AG09319 (cell line): ENCODE measurements around the gene PSTK.

Source experiments
- DNase-seq: peaks from one replicate; pipeline ENCODE4 v3.0.0-alpha.2; 2010; ENCODE audit warnings: low read depth; ENCODE audit errors: extremely low read depth
- TF ChIP-seq, protein P1 (sequence below): IDR thresholded peaks from 2 replicates; pipeline ENCODE4 v1.5.1; 2011; ENCODE audit warnings: low read depth, mild to moderate bottlenecking, inconsistent platforms, low read length, moderate library complexity

Gene PSTK

DNA sequence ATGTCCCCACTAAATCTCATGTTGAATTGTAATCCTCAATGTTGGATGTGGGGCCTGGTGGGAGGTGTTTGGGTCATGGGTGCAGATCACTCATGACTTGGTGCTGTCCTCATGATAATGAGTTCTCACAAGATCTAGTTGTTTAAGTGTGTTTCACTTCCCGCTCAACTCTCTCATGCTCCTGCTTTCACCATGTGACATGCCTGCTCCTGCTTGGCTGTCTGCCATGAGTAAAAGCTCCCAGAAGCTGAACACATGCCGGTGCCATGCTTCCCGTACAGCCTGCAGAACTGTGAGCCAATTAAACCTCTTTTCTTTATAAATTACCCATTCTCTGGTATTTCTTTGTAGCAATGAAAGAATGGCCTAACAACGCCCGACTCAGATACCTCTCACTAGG is 6.2 kb upstream of the PSTK start:
- TF ChIP-seq, protein P1, sequence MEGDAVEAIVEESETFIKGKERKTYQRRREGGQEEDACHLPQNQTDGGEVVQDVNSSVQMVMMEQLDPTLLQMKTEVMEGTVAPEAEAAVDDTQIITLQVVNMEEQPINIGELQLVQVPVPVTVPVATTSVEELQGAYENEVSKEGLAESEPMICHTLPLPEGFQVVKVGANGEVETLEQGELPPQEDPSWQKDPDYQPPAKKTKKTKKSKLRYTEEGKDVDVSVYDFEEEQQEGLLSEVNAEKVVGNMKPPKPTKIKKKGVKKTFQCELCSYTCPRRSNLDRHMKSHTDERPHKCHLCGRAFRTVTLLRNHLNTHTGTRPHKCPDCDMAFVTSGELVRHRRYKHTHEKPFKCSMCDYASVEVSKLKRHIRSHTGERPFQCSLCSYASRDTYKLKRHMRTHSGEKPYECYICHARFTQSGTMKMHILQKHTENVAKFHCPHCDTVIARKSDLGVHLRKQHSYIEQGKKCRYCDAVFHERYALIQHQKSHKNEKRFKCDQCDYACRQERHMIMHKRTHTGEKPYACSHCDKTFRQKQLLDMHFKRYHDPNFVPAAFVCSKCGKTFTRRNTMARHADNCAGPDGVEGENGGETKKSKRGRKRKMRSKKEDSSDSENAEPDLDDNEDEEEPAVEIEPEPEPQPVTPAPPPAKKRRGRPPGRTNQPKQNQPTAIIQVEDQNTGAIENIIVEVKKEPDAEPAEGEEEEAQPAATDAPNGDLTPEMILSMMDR: no peak
- no peak for DNase-seq

DNA sequence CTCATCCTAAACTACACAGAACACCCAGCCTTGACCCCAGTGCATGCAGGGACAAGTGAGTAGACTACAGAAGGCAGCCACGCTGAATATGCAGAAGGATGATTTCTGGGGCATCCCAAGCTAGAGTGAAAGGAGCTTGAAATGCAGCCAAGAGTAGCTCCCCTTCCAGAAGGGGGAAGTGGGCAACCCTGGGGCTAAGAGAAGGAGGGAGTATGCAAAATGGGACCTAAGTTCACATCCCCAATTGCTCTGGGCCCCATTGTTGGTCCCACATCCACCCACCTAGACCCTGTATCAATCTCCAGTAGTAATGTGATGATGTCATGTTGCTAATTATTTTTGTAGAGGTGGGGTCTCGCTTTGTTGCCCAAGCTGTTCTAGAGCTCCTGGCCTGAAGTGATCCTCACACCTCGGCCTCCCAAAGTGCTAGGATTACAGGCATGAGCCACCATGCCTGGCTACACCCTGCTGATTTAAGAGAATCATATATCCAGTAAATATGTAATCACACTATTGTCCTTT is 5.6 kb upstream of the PSTK start:
- DNase-seq: no peak
- TF ChIP-seq, protein P1: no peak

DNA sequence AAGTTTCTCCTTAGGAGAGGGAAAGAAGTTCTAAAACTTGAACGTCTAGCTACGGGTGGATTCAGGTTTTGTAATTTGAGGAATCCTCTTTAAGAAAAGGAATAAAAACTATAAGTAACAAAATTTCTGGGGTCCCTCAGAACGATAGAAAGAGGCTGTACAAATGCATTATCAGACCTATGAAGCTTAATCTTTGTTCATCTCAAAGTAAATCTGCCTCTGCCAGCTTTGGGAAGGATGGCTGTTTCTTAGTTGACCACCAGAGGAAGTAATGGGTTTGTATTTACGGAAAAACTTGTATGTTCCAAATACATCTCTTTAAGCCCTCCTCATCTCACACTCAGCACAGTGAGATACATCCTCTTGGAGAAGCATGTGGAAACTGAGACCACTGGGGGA is 864 bp downstream of the PSTK start:
- DNase-seq: peak; percentile 12
- TF ChIP-seq, protein P1: peak; percentile 57

DNA sequence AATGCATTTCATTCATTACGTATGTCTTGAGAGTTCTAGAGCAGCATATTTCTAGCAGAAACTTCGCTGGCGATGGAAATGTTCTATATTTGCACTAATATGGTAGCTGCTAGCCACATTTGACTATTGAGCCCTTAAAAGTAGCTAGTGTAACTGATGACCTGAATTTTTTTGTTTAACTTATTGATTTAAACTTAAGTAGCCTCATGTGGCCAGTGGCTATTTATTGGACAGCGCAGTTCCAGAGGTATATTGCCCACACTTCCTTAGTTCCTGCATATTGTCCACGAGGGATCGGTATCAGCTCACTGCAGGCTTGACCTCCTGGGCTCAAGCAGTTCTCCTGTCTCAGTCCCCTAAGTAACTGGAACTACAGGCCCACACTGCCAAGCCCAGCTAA is 3.7 kb downstream of the PSTK start:
- TF ChIP-seq, protein P1: no peak
- DNase-seq: no peak

DNA sequence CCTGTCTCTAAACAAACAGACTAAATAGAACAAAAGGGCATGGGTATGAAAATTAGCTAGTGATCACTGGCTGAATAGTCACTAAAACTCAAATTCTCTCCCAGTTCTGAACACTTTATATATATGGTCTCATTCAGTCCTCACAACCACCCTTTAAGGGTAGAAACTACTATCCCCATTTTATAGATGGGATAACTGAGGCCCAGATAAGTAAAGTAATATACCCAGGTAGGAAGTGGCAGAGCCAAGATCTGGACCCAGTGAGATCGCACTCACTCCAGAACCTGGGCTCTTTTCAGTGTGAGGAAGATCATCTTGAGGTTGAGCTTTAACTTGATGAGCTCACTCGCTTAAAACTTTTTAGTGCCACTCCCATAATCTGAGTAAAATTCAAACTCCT is 4.5 kb downstream of the PSTK start:
- DNase-seq: no peak
- TF ChIP-seq, protein P1: no peak

DNA sequence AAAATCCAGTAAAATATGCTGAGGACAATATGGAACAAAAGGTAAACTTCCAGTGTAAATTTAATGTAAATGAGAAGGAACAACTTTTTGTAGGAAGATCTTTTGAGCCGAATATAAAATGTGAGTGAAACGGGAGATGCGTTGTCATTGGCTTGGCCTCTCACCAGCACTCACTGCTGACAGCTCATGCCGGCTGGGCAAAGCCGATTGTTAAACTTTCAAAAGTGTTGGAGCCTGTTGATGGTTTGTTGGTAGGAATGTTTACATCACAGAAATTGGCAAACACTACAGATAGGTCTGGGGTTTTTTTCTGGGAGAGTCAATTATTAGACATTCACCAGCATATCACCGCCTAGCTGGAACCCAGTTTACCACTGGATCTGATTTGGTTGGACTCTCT is 6.1 kb downstream of the PSTK start:
- TF ChIP-seq, protein P1: no peak
- DNase-seq: no peak

DNA sequence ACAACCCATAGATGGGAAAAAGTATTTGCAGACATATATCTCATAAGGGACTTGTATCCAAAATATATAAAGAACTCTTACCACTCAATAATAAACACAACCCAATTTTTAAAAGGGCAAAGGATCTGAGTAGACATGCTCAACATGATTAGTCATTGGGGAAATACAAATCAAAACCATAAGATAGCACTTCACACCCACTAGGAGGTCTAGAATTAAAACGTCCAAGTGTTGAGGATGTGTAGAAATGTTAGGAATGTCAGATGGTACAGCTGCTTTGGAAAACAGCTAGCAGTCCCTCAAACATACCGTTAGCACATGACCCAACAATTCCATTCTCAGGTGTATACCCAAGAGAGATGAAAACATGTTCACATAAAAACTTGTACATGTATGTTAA is 8.3 kb downstream of the PSTK start:
- DNase-seq: no peak
- TF ChIP-seq, protein P1: no peak
